IMR-90 (cell line): ENCODE results near the gene SLC6A4. TPM values are rescaled to one million over a fixed set of nuclear protein-coding genes. Genes with fewer than 3 reads are reported as not detected.

Experiments
- ATAC-seq: fragments of 200-7000 bp; cut with Tn5 transposase; 2 replicates; pipeline ENCODE4 v1.9.1; 2020; ENCODE audit warnings: low read depth, mild to moderate bottlenecking, moderate library complexity
- BruUV-seq: library from RNA; stranded (reverse); fragments of 400-500 nt; replicated peaks from 2 replicates; lab custom pipeline; 2021; lab: Mats Ljungman, UMichigan
- CTCF ChIA-PET: fragments of 300-600 bp; formaldehyde crosslinking; extraction: SDS; loops from one replicate; lab custom pipeline; 2021; ENCODE audit warnings: antibody characterized with exemption; lab: Yijun Ruan, JAX
- POLR2A ChIA-PET: fragments of 300-600 bp; sonication (Branson Sonifier 250); formaldehyde crosslinking; loops from one replicate; lab custom pipeline; 2022; ENCODE audit warnings: antibody characterized with exemption; ENCODE audit not compliant: unreplicated experiment; lab: Charles Lee
- DNase-seq: peaks from one replicate; pipeline ENCODE4 v3.0.0; 2013
- H2AFZ ChIP-seq: replicated peaks from 2 replicates; pipeline ENCODE3; 2013; ENCODE audit warnings: low read length, mild to moderate bottlenecking; ENCODE audit not compliant: poor library complexity
- H2AK5ac ChIP-seq: 2 replicates; pipeline ENCODE4 v1.6.1; 2013; ENCODE audit warnings: low read depth, low read length, inconsistent platforms
- H2AK9ac ChIP-seq: replicated peaks from 2 replicates; pipeline ENCODE3; 2013; ENCODE audit warnings: mild to moderate bottlenecking, low read depth, low read length, moderate library complexity; ENCODE audit not compliant: poor library complexity
- H2BK120ac ChIP-seq: 2 replicates; pipeline ENCODE4 v1.6.1; 2013; ENCODE audit warnings: low read depth, low read length, inconsistent platforms
- H2BK15ac ChIP-seq: 3 replicates; pipeline ENCODE4 v1.6.1; 2013; ENCODE audit warnings: low read depth, low read length, inconsistent platforms
- H2BK20ac ChIP-seq: 2 replicates; pipeline ENCODE4 v1.6.1; 2013; ENCODE audit warnings: low read depth, mild to moderate bottlenecking, inconsistent platforms, low read length, moderate library complexity
- H2BK5ac ChIP-seq: 2 replicates; pipeline ENCODE4 v1.6.1; 2013; ENCODE audit warnings: mild to moderate bottlenecking, low read depth, low read length, inconsistent platforms; ENCODE audit not compliant: poor library complexity, severe bottlenecking
- H3K14ac ChIP-seq: replicated peaks from 2 replicates; pipeline ENCODE4 v1.6.1; 2013; ENCODE audit warnings: low read depth, low read length, inconsistent platforms
- H3K18ac ChIP-seq: 2 replicates; pipeline ENCODE4 v1.6.1; 2013; ENCODE audit warnings: low read depth, low read length, control low read depth
- H3K23ac ChIP-seq: 2 replicates; pipeline ENCODE4 v1.6.1; 2013; ENCODE audit warnings: low read depth, low read length, inconsistent platforms
- H3K27ac ChIP-seq: 2 replicates; pipeline ENCODE4 v1.5.1; 2013; ENCODE audit warnings: mild to moderate bottlenecking, control low read depth, low read length; ENCODE audit not compliant: insufficient read depth
- H3K27me3 ChIP-seq: 2 replicates; pipeline ENCODE4 v1.6.1; 2013; ENCODE audit warnings: low read length; ENCODE audit not compliant: control insufficient read depth, insufficient read depth
- H3K36me3 ChIP-seq: 2 replicates; pipeline ENCODE4 v1.6.1; 2013; ENCODE audit warnings: low read length, mixed read lengths; ENCODE audit not compliant: control insufficient read depth, insufficient read depth
- H3K4ac ChIP-seq: 2 replicates; pipeline ENCODE4 v1.6.1; 2013; ENCODE audit warnings: low read depth, low read length, inconsistent platforms
- H3K4me1 ChIP-seq: 2 replicates; pipeline ENCODE4 v1.6.1; 2013; ENCODE audit warnings: low read length, mixed read lengths; ENCODE audit not compliant: control insufficient read depth, insufficient read depth
- H3K4me2 ChIP-seq: 2 replicates; pipeline ENCODE4 v1.6.1; 2013; ENCODE audit warnings: low read depth, mild to moderate bottlenecking, control low read depth, low read length, moderate library complexity
- H3K4me3 ChIP-seq: 2 replicates; pipeline ENCODE4 v1.5.1; 2013; ENCODE audit warnings: low read depth, mild to moderate bottlenecking, control low read depth, low read length, moderate library complexity; ENCODE audit not compliant: insufficient read depth
- H3K56ac ChIP-seq: 2 replicates; pipeline ENCODE4 v1.6.1; 2013; ENCODE audit warnings: low read length, inconsistent platforms; ENCODE audit not compliant: insufficient read depth; ENCODE audit errors: extremely low read depth
- H3K79me1 ChIP-seq, 2 experiments: 2 replicates each; pipeline ENCODE4 v1.6.1; 2013; ENCODE audit warnings: low read length in 2 of 2, inconsistent platforms in 1 of 2, low read depth in 1 of 2
- H3K9ac ChIP-seq: 2 replicates; pipeline ENCODE4 v1.6.1; 2013; ENCODE audit warnings: low read depth, low read length, control low read depth
- H3K9me1 ChIP-seq: 2 replicates; pipeline ENCODE4 v1.6.1; 2013; ENCODE audit warnings: low read length, inconsistent platforms; ENCODE audit not compliant: insufficient read depth
- H3K9me3 ChIP-seq: 2 replicates; pipeline ENCODE4 v1.6.1; 2013; ENCODE audit warnings: low read length; ENCODE audit not compliant: control insufficient read depth, insufficient read depth
- H4K20me1 ChIP-seq: 2 replicates; pipeline ENCODE4 v1.6.1; 2013; ENCODE audit warnings: low read length, inconsistent platforms; ENCODE audit not compliant: insufficient read depth
- H4K5ac ChIP-seq: 2 replicates; pipeline ENCODE4 v1.6.1; 2013; ENCODE audit warnings: mild to moderate bottlenecking, low read depth, low read length, control low read depth
- H4K8ac ChIP-seq, 2 experiments: 2 replicates each; pipeline ENCODE4 v1.6.1; 2013; ENCODE audit warnings: low read depth in 2 of 2, low read length in 2 of 2, control low read depth in 1 of 2, inconsistent platforms in 1 of 2
- H4K91ac ChIP-seq: 2 replicates; pipeline ENCODE4 v1.6.1; 2013; ENCODE audit warnings: low read depth, low read length, inconsistent platforms; ENCODE audit not compliant: insufficient read depth
- BHLHE40 ChIP-seq: fragments of 150-350 bp; IDR thresholded peaks from 2 replicates; pipeline ENCODE4 v1.6.1; 2016; ENCODE audit warnings: mild to moderate bottlenecking, low read depth, low read length
- MAZ ChIP-seq: IDR thresholded peaks from 2 replicates; pipeline ENCODE4 v1.6.1; 2012; ENCODE audit warnings: low read depth, mild to moderate bottlenecking, low read length, improper control_type of control experiment, moderate library complexity, borderline replicate concordance
- POLR2A ChIP-seq: IDR thresholded peaks from 2 replicates; pipeline ENCODE4 v1.6.1; 2012; ENCODE audit warnings: mild to moderate bottlenecking, low read depth, low read length
- SMC3 ChIP-seq: fragments of 150-350 bp; IDR thresholded peaks from 2 replicates; pipeline ENCODE4 v1.6.1; 2016; ENCODE audit warnings: low read depth, mild to moderate bottlenecking, antibody characterized with exemption, low read length, moderate library complexity
- WGBS, 2 experiments: methylation state at CpG; one replicate each; pipeline versions ENCODE4 v1.1.5 to v1.1.7; 2013; ENCODE audit warnings: missing lambda C conversion rate in 2 of 2; ENCODE audit not compliant: insufficient read length in 1 of 2; ENCODE audit errors: extremely low coverage in 2 of 2; 5-methylcytosine and 5-hydroxymethylcytosine counted together
- dilution Hi-C: fragments of 300-500 bp; cut with HindIII; formaldehyde crosslinking; loops from one replicate; pipeline ENCODE4 v1.14.3; 2018; ENCODE audit warnings: low sequenced_read_pairs; ENCODE audit not compliant: unreplicated experiment
- in situ Hi-C: fragments of 300-500 bp; cut with MboI; formaldehyde crosslinking; loops from 3 replicates; pipeline ENCODE4 v1.14.3; 2019; ENCODE audit warnings: low sequenced_read_pairs, inconsistent platforms, mixed read lengths
- intact Hi-C: fragments of 100-400 bp; cut with micrococcal nuclease; formaldehyde crosslinking; loops from 2 replicates; pipeline ENCODE4 v1.10.0; 2022
- polyA plus RNA-seq, 3 experiments: library from polyadenylated mRNA; depleted of rRNA; stranded (reverse); fragments of >200 nt; gene quantifications; 2 replicates each; pipeline ENCODE4 v1.2.3, GENCODE V29; 2012; ENCODE audit warnings: low replicate concordance in 1 of 3
- total RNA-seq: library from RNA; depleted of rRNA; stranded (reverse); fragments of >200 nt; gene quantifications from 2 replicates; pipeline ENCODE4 v1.2.3, GENCODE V29; 2012

SLC6A4 gene
- total and polyA plus RNA-seq, 2 of the 4 experiments (the other 2 are of a cell fraction): under 0.01 TPM; not detected in 1

- peaks cover 2% of the 10 kb centered on the region; the same call in 1 of the 2 replicates for H3K9me3 ChIP-seq
- H2BK15ac ChIP-seq: no peak overlapping the region
Measured at GRCh38 chr17:30164531-30164930, 71.0 kb downstream of the SLC6A4 start.

More at GRCh38 chr17:30164531-30164930, 71.0 kb downstream of the SLC6A4 start:
- H3K18ac ChIP-seq: no peak overlapping the region
- ChIA-PET CTCF (no interaction called here), POLR2A (no interaction called here)
- peaks cover 5% of the 10 kb centered on the region; the same call in 1 of the 2 replicates for H3K36me3 ChIP-seq
- ATAC-seq: no peak
- H3K4ac ChIP-seq: no peak overlapping the region
- no peak overlapping the region for H3K14ac ChIP-seq
- no peak overlapping the region for H3K56ac ChIP-seq
- H2AK9ac ChIP-seq: no peak overlapping the region
- no peak overlapping the region for H3K4me2 ChIP-seq
- in situ Hi-C loops (no loop called here), dilution Hi-C loops (no loop called here), intact Hi-C loops (no loop called here)
- DNase-seq: no peak
- H3K9ac ChIP-seq: no peak overlapping the region
- H3K27me3 ChIP-seq: no peaks in the 10 kb centered on the region
- H3K9me1 ChIP-seq: no peaks in the 10 kb centered on the region; the same call in 1 of the 2 replicates
- H2AK5ac ChIP-seq: no peak overlapping the region
- TF ChIP-seq BHLHE40: no peak
- TF ChIP-seq MAZ: no peak
- TF ChIP-seq SMC3: no peak
- no peak for TF ChIP-seq POLR2A
- no peak overlapping the region for H4K8ac ChIP-seq
- H4K20me1 ChIP-seq: peaks cover 26% of the 10 kb centered on the region
- H2BK120ac ChIP-seq: no peak overlapping the region
- no peak overlapping the region for H2AFZ ChIP-seq
- H2BK5ac ChIP-seq: no peak overlapping the region
- H4K91ac ChIP-seq: no peak overlapping the region
- H3K4me1 ChIP-seq: no peaks in the 10 kb centered on the region; the same call in 1 of the 2 replicates
- no peak overlapping the region for H3K4me3 ChIP-seq
- no peak overlapping the region for H3K27ac ChIP-seq
- no CpG with 5 or more reads among the region's 4 CpGs for WGBS, 2 experiments
- H4K5ac ChIP-seq: no peak overlapping the region
- BruUV-seq: no TSS peak
- no peak overlapping the region for H2BK20ac ChIP-seq
- H3K79me1 ChIP-seq: peaks cover 16 to 33% of the 10 kb centered on the region in 2 experiments
- no peak overlapping the region for H3K23ac ChIP-seq
